Testis (tissue), 5 donors: ENCODE data around the gene USP17L10. TPM values are rescaled to one million over a fixed set of nuclear protein-coding genes. Genes with fewer than 3 reads are reported as not detected.
"Not testable (repeated sequence)": the region's sequence is repeated elsewhere in the genome, so short reads cannot be mapped to it uniquely, and the experiment has no call there.

Source experiments
- DNase-seq: peaks from one replicate; pipeline ENCODE4 v3.0.0-alpha.2; 2019
- H3K27ac ChIP-seq, 2 donors: fragments of 200-600 bp; sonication (generic); one replicate each; pipeline ENCODE4 v1.5.1; 2019
- H3K27me3 ChIP-seq: fragments of 200-600 bp; sonication (generic); one replicate; pipeline ENCODE4 v1.5.1; 2019
- H3K36me3 ChIP-seq: fragments of 200-600 bp; sonication (generic); one replicate; pipeline ENCODE4 v1.5.1; 2017; ENCODE audit warnings: low read depth; ENCODE audit errors: missing control alignments
- H3K4me1 ChIP-seq: fragments of 200-600 bp; sonication (generic); one replicate; pipeline ENCODE4 v1.5.1; 2019
- H3K4me3 ChIP-seq, 2 donors: fragments of 200-600 bp; sonication (generic); one replicate each; pipeline ENCODE4 v1.5.1; 2017 to 2019
- H3K9me3 ChIP-seq: fragments of 200-600 bp; sonication (generic); one replicate; pipeline ENCODE4 v1.5.1; 2017
- WGBS, 2 donors: methylation state at CpG; one replicate each; pipeline ENCODE4 v1.1.5; 2018; 5-methylcytosine and 5-hydroxymethylcytosine counted together
- intact Hi-C: fragments of 100-400 bp; cut with DNase I; formaldehyde crosslinking; loops from one replicate; pipeline ENCODE4 v1.15.1; 2023; ENCODE audit warnings: low total_unique reads
- long read RNA-seq, 2 donors: transcript quantifications; one replicate each; lab custom pipeline, GENCODE V29; 2026
- polyA plus RNA-seq: library from polyadenylated mRNA; stranded (reverse); fragments of 350-450 nt; fragmentation: Illumina TruSeq; extraction: RNeasy Lipid Tissue Mini Kit (QIAGEN cat#74804); gene quantifications from one replicate; pipeline ENCODE4 v1.2.3, GENCODE V29; 2014; ENCODE audit warnings: low read depth, low replicate concordance; ENCODE audit not compliant: insufficient read depth
- total RNA-seq, 2 donors: library from RNA; depleted of rRNA; stranded (reverse); fragments of >200 nt; gene quantifications; one replicate each; pipeline ENCODE4 v1.2.3, GENCODE V29; 2016

USP17L10 gene
- total RNA-seq, result not detected
- not detected for polyA plus RNA-seq
- long read RNA-seq, donor 1, result 0 reads
- long read RNA-seq, donor 2, result 0 reads

DNA sequence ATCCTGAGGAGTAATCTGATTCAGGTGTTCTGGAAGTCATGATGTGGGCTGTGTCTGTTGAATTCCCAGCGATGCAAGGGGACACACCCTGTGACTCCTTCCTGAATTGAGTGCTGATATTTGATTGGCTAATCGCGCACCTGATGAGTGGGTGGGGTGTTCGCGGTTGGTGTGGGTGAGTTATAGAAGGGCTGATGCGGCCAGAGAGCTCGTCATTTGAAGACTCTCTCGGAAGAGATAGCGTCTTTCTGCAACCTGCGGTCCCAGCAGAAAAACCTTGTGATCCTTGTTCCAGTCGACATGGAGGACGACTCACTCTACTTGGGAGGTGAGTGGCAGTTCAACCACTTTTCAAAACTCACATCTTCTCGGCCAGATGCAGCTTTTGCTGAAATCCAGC lies at the start of gene USP17L10:
TSS of gene USP17L10 (plus strand) at position 301 of the 400 bp plus-strand sequence. CDS start at position 301, 0 bp downstream.
- H3K36me3 ChIP-seq, H3K9me3 ChIP-seq, intact Hi-C loops, H3K4me1 ChIP-seq, H3K4me3 ChIP-seq, H3K27me3 ChIP-seq, H3K27ac ChIP-seq, DNase-seq: not testable (repeated sequence)
- WGBS, 2 donors, result no CpG with 5 or more reads among the region's 13 CpGs

DNA sequence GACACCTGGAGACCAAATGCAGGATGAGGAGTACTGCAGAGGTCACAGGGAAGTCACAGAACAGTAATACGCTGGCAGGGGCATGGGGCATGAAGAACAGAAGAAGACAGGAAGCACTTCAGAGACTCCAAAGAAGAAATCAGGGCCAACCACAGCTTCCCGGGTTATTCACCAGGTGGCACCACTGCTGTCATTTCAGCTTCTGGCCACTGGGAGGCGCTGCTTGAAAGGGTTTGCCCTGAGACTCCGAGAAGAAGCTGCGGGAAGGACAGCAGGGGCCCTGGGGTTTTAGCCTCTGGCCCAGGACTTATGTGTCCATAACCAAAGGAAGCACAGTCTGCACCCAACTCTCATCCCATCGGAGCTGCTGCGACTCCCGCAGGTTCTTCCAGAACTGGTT lies 44.5 kb upstream of the USP17L10 start:
- intact Hi-C loops, DNase-seq, H3K4me1 ChIP-seq, H3K4me3 ChIP-seq, H3K9me3 ChIP-seq, H3K27me3 ChIP-seq, H3K36me3 ChIP-seq, H3K27ac ChIP-seq: not testable (repeated sequence)
- WGBS, 2 donors, result no CpG with 5 or more reads among the region's 8 CpGs

- H3K4me1 ChIP-seq, intact Hi-C loops, H3K27me3 ChIP-seq, DNase-seq, H3K27ac ChIP-seq, H3K4me3 ChIP-seq, H3K36me3 ChIP-seq, H3K9me3 ChIP-seq: not testable (repeated sequence)
- whole genome bisulfite sequencing, 2 donors, result no CpG with 5 or more reads among the region's 11 CpGs
Measured at GRCh38 chr4:9169791-9170459, 40.5 kb upstream of the USP17L10 start, which contains the start of gene FAM90A26. Gene FAM90A26 (plus strand): TSS chr4:9170409. CDS start chr4:9173173, 2,764 bp downstream.

DNA sequence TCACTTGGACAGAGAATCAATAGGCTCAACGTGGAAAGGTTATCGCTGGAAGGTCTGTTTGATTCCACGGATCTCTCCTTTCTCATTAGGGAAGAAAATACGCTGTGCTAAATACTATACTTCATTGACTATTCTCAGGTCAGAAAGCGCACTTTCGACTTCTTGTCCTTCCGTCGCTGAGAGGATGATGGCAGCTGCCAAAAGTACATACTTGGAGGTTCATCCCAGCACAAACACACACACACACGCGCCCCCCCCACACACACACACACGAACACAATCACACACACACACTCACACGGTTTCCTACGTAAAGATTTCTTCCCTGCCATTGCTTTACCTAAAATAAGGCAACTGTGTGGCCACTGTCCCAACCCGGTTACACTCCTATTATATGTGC lies 4.2 kb downstream of the USP17L10 start:
- intact Hi-C loops, H3K27me3 ChIP-seq, H3K9me3 ChIP-seq, DNase-seq, H3K4me1 ChIP-seq, H3K4me3 ChIP-seq, H3K36me3 ChIP-seq, H3K27ac ChIP-seq: not testable (repeated sequence)
- WGBS, 2 donors, result 56 to 62% methylated on average over 9 to 10 of the region's 14 CpGs

- H3K27me3 ChIP-seq, H3K27ac ChIP-seq, H3K4me3 ChIP-seq, DNase-seq, intact Hi-C loops, H3K4me1 ChIP-seq, H3K36me3 ChIP-seq, H3K9me3 ChIP-seq: not testable (repeated sequence)
- no CpG with 5 or more reads among the region's 14 CpGs for WGBS, 2 donors
Measured at GRCh38 chr4:9215105-9215504, 4.6 kb downstream of the USP17L10 start, which contains the start of gene USP17L11. Gene USP17L11 (plus strand): TSS chr4:9215405. CDS start chr4:9215405, 0 bp downstream.

DNA sequence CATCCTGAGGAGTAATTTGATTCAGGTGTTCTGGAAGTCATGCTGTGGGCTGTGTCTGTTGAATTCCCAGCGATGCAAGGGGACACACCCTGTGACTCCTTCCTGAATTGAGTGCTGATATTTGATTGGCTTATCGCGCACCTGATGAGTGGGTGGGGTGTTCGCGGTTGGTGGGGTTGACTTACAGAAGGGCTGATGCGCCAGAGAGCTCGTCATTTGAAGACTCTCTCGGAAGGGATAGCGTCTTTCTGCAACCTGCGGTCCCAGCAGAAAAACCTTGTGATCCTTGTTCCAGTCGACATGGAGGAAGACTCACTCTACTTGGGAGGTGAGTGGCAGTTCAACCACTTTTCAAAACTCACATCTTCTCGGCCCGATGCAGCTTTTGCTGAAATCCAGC lies 9.4 kb downstream of the USP17L10 start, which contains the start of gene USP17L12:
TSS of gene USP17L12 (plus strand) at position 301 of the 400 bp plus-strand sequence. CDS start at position 301, 0 bp downstream.
- no CpG with 5 or more reads among the region's 13 CpGs for WGBS, 2 donors
- H3K36me3 ChIP-seq, H3K27me3 ChIP-seq, H3K9me3 ChIP-seq, intact Hi-C loops, H3K27ac ChIP-seq, H3K4me1 ChIP-seq, H3K4me3 ChIP-seq, DNase-seq: not testable (repeated sequence)

- H3K4me3 ChIP-seq, H3K9me3 ChIP-seq, H3K36me3 ChIP-seq, H3K4me1 ChIP-seq, intact Hi-C loops, H3K27ac ChIP-seq, H3K27me3 ChIP-seq, DNase-seq: not testable (repeated sequence)
- no CpG with 5 or more reads among the region's 14 CpGs for WGBS, 2 donors
Measured at GRCh38 chr4:9224596-9224995, 14.1 kb downstream of the USP17L10 start, which contains the start of gene USP17L13. Gene USP17L13 (plus strand): TSS chr4:9224896. CDS start chr4:9224896, 0 bp downstream.

- DNase-seq, H3K9me3 ChIP-seq, H3K27ac ChIP-seq, H3K4me3 ChIP-seq, intact Hi-C loops, H3K27me3 ChIP-seq, H3K4me1 ChIP-seq, H3K36me3 ChIP-seq: not testable (repeated sequence)
- 82% methylated on average over 5 of the region's 8 CpGs; no CpG with 5 or more reads in 1 of the 2 donors for WGBS, 2 donors
Measured at GRCh38 chr4:9230249-9230648, 19.8 kb downstream of the USP17L10 start.

GRCh38 chr4:9234085-9234484 lies 23.6 kb downstream of the USP17L10 start, which contains the start of gene USP17L15:
Gene USP17L15 (plus strand): TSS chr4:9234385. CDS start chr4:9234385, 0 bp downstream.
- H3K36me3 ChIP-seq, H3K27ac ChIP-seq, H3K4me3 ChIP-seq, H3K4me1 ChIP-seq, H3K27me3 ChIP-seq, intact Hi-C loops, DNase-seq, H3K9me3 ChIP-seq: not testable (repeated sequence)
- no CpG with 5 or more reads among the region's 15 CpGs for WGBS, 2 donors

DNA sequence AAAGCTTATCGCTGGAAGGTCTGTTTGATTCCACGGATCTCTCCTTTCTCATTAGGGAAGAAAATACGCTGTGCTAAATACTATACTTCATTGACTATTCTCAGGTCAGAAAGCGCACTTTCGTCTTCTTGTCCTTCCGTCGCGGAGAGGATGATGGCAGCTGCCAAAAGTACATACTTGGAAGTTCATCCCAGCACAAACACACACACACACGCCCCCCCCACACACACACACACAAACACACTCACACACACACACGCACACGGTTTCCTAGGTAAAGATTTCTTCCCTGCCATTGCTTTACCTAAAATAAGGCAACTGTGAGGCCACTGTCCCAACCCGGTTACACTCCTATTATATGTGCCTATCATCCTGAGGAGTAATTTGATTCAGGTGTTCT lies 28.0 kb downstream of the USP17L10 start:
- H3K4me3 ChIP-seq, intact Hi-C loops, H3K36me3 ChIP-seq, H3K27ac ChIP-seq, H3K27me3 ChIP-seq, H3K4me1 ChIP-seq, H3K9me3 ChIP-seq: not testable (repeated sequence)
- WGBS, 2 donors, result no CpG with 5 or more reads among the region's 12 CpGs
- DNase-seq, result peak; percentile 10

DNA sequence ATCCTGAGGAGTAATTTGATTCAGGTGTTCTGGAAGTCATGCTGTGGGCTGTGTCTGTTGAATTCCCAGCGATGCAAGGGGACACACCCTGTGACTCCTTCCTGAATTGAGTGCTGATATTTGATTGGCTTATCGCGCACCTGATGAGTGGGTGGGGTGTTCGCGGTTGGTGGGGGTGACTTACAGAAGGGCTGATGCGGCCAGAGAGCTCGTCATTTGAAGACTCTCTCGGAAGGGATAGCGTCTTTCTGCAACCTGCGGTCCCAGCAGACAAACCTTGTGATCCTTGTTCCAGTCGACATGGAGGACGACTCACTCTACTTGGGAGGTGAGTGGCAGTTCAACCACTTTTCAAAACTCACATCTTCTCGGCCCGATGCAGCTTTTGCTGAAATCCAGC lies 33.1 kb downstream of the USP17L10 start, which contains the start of gene USP17L17:
TSS of gene USP17L17 (plus strand) at position 301 of the 400 bp plus-strand sequence. CDS start at position 301, 0 bp downstream.
- H3K9me3 ChIP-seq, intact Hi-C loops, H3K4me3 ChIP-seq, DNase-seq, H3K4me1 ChIP-seq, H3K27me3 ChIP-seq, H3K27ac ChIP-seq, H3K36me3 ChIP-seq: not testable (repeated sequence)
- WGBS, 2 donors, result 83% methylated on average over 14 of the region's 14 CpGs; no CpG with 5 or more reads in 1 of the 2 donors
